Measurements from ENCODE around the gene GATA1. TPM values are rescaled to one million over a fixed set of nuclear protein-coding genes. Genes with fewer than 3 reads are reported as not detected.

Gene GATA1
- total RNA-seq = not detected in 2 replicates

DNA sequence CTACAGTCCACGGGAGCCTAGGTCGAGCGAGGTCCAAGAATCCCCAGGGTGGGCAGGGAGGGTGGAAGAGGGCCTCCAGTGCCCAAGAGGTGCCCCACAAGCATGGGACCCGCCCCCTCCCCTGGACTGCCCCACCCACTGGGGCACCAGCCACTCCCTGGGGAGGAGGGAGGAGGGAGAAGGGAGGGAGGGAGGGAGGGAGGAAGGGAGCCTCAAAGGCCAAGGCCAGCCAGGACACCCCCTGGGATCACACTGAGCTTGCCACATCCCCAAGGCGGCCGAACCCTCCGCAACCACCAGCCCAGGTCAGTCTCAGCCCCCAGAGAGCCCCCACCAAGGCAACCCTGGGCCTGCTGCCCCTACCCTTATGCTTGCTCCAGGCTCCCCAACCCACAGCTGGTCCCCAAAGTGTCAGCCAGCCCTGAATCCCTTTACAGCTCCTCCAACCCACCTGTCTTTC, at the start of gene GATA1:
GATA1 (plus strand) TSS at position 250 of the 460 bp plus-strand sequence. CDS start 4,520 bp downstream, outside the sequence.
- H3K4me3 ChIP-seq (ENCODE audit: low read depth, low read length) = no peak within 1 kb of the TSS
- TF ChIP-seq, protein P1, sequence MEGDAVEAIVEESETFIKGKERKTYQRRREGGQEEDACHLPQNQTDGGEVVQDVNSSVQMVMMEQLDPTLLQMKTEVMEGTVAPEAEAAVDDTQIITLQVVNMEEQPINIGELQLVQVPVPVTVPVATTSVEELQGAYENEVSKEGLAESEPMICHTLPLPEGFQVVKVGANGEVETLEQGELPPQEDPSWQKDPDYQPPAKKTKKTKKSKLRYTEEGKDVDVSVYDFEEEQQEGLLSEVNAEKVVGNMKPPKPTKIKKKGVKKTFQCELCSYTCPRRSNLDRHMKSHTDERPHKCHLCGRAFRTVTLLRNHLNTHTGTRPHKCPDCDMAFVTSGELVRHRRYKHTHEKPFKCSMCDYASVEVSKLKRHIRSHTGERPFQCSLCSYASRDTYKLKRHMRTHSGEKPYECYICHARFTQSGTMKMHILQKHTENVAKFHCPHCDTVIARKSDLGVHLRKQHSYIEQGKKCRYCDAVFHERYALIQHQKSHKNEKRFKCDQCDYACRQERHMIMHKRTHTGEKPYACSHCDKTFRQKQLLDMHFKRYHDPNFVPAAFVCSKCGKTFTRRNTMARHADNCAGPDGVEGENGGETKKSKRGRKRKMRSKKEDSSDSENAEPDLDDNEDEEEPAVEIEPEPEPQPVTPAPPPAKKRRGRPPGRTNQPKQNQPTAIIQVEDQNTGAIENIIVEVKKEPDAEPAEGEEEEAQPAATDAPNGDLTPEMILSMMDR (IDR thresholded peaks at IDR 0.05; ENCODE audit: insufficient read depth, low read depth, low read length) = no peak
- DNase-seq (ENCODE audit: low read depth) = no peak

DNA sequence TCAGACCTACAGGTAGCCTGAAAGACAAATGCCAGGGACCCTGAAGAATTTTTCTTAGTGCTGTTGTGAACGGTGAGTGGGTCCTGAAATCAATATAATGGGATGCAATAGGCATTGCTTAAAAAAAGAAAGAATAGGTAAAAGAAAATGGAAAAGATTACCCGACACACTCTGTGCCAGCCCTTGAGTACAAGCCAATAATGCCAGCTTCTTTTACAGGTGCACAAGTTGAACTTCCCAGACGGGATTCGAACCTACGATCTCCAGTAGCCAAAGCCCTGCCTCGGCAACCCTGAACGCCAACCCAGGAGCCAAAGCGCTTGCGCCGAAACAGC, 49.5 kb upstream of the GATA1 start:
- DNase-seq (ENCODE audit: low read depth) = no peak
- peak overlapping the region; percentile 49 for H3K4me3 ChIP-seq (ENCODE audit: low read depth, low read length)
- TF ChIP-seq, protein P1 (IDR thresholded peaks at IDR 0.05; ENCODE audit: insufficient read depth, low read depth, low read length) = no peak

DNA sequence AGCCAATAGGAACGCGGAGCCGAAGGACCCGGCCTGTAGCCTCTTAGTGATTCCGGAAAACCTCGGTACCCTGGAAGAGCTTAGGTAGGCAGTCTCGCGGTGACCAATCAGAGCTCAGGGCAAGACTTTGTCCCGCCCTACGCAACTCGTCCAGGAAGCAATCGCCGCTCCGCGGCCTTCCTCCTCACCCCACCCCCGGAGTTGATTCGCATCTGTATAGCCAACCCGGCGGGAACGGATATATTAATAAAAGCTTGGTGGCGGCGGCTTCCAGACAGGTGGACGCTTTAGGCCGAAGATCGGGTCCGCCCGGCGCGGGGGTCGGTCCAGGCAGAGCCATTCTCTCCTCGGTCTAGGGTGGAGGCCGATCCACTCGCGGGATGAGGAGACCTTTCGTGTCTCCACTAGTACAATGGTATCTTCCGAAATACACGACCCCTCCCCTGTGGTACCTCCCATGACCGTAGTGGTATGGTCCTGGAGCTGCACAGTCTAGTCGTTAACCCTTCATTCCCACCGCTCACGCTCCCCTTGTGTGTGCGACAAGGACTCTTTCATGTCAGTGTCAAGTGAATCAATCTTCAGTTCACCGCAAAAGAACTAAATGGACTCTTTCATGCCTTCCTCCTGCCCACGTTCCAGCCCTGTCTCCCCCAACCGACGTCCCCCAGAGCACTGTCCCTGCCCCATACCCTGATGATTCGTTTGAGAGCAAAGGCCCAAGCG, 49.0 kb upstream of the GATA1 start:
- peak; percentile 98 for DNase-seq (ENCODE audit: low read depth)
- H3K4me3 ChIP-seq (ENCODE audit: low read depth, low read length) = peak overlapping the region; percentile 70
- TF ChIP-seq, protein P1 (IDR thresholded peaks at IDR 0.05; ENCODE audit: insufficient read depth, low read depth, low read length) = no peak

GRCh38 chrX:48737940-48738339, 48.5 kb upstream of the GATA1 start:
- TF ChIP-seq, protein P1 (IDR thresholded peaks at IDR 0.05; ENCODE audit: insufficient read depth, low read depth, low read length) = no peak
- DNase-seq (ENCODE audit: low read depth) = no peak
- peak overlapping the region; percentile 70 for H3K4me3 ChIP-seq (ENCODE audit: low read depth, low read length)

GRCh38 chrX:48741834-48742233, 44.6 kb upstream of the GATA1 start:
- DNase-seq (ENCODE audit: low read depth) = no peak
- TF ChIP-seq, protein P1 (IDR thresholded peaks at IDR 0.05; ENCODE audit: insufficient read depth, low read depth, low read length) = no peak
- H3K4me3 ChIP-seq (ENCODE audit: low read depth, low read length) = no peak overlapping the region

DNA sequence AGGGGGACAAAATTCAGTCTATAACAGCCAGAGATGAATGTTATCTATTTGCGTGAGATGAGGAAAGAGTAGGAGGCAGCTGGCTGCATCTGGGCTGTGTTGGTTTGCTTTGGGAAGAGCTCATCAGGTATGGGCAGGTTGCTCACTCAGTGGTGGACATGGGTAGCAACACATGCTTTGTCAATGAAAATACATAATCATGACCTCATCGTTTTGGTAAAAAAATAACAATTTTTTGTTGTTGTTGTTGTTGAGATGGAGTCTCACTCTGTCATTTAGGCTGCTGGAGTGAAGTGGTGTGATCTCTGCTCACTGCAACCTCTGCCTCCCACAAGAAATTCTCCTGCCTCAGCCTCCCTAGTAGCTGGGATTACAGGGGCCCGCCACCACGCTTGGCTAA, 41.2 kb upstream of the GATA1 start:
- TF ChIP-seq, protein P1 (IDR thresholded peaks at IDR 0.05; ENCODE audit: insufficient read depth, low read depth, low read length) = no peak
- no peak overlapping the region for H3K4me3 ChIP-seq (ENCODE audit: low read depth, low read length)
- DNase-seq (ENCODE audit: low read depth) = no peak

Measured in fibroblast of villous mesenchyme (primary cell).